ENCODE measurements around the gene SCLY. TPM values are rescaled to one million over a fixed set of nuclear protein-coding genes. Genes with fewer than 3 reads are reported as not detected.
A peak's percentile ranks its signal among the peaks of the same experiment; 100 is the strongest.

Gene SCLY
- total and polyA plus RNA-seq, 7 donors, result 4.6 to 10.1 (median 6.5) TPM

DNA sequence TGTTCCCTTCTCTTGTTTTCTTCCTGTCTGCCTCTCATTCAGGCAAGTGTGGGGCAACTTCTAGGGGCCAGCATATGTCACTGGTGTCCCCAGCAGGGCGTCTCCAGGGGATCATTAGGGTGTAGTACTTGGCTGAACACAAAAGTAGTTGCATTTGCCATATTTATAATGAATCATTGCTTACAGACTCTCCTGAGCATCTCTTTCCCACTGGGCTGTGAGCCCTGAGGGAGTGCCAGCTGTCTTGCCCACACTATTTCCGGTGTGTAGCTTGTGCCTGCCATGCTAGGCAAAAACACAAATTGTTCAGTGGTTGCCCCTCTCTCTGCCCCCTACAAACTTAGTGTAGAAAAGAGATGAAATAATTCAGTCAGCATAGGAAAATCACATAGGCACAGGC, 40.8 kb upstream of the SCLY start:
- H3K27me3 ChIP-seq (ENCODE audit: insufficient read depth in 3 of 3, low read length in 2 of 3), result no peaks in the 10 kb centered on the region
- H3K4me1 ChIP-seq, result peaks cover 11% of the 10 kb centered on the region
- H3K9me3 ChIP-seq, result no peaks in the 10 kb centered on the region
- ATAC-seq, result peak; percentile 55 to 83 (median 69)
- intact Hi-C loops (cut with DNase I), result loop anchor here in 1 of 2 donors (5.0 kb wide), 1 partner anchor 163 kb away; the partner anchor contains the start of gene RAMP1
- no peak overlapping the region for H3K4me3 ChIP-seq
- H3K36me3 ChIP-seq (ENCODE audit: insufficient read depth in 1 of 2, low read depth in 1 of 2), result peaks cover 0 to 22% of the 10 kb centered on the region in 2 donors
- DNase-seq, result no peak
- no peak overlapping the region for H3K27ac ChIP-seq
- TF ChIP-seq, protein P1, sequence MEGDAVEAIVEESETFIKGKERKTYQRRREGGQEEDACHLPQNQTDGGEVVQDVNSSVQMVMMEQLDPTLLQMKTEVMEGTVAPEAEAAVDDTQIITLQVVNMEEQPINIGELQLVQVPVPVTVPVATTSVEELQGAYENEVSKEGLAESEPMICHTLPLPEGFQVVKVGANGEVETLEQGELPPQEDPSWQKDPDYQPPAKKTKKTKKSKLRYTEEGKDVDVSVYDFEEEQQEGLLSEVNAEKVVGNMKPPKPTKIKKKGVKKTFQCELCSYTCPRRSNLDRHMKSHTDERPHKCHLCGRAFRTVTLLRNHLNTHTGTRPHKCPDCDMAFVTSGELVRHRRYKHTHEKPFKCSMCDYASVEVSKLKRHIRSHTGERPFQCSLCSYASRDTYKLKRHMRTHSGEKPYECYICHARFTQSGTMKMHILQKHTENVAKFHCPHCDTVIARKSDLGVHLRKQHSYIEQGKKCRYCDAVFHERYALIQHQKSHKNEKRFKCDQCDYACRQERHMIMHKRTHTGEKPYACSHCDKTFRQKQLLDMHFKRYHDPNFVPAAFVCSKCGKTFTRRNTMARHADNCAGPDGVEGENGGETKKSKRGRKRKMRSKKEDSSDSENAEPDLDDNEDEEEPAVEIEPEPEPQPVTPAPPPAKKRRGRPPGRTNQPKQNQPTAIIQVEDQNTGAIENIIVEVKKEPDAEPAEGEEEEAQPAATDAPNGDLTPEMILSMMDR (IDR thresholded peaks at IDR 0.05), result no peak
- WGBS, 3 donors, result 64 to 89% (median 67%) methylated on average over 2 of the region's 2 CpGs

DNA sequence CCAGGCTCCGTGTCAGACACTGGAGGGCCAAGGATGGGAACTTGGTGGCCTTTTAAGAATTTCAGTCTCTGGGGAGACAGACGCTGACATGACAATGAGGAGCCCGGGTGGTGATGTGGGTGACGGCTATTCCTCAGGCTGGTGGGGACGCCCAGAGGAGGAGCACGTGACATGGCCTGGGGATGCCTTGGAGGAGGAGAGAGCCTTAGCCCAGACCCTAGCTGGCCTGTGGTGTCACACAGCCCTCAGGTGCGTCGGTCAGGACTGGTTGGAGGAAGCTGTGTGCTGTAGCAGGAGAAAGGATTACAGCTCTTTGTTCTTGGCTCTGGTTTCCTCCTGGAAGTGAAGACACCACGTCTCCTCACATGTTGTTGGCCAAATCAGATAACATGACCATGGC, 40.0 kb upstream of the SCLY start:
- no peak overlapping the region for H3K27ac ChIP-seq
- no peaks in the 10 kb centered on the region for H3K9me3 ChIP-seq
- no peaks in the 10 kb centered on the region for H3K27me3 ChIP-seq (ENCODE audit: insufficient read depth in 3 of 3, low read length in 2 of 3)
- H3K4me3 ChIP-seq, result no peak overlapping the region
- no peak for DNase-seq
- ATAC-seq, result peak in 2 of 4 donors; percentile 17 to 35
- intact Hi-C loops (cut with DNase I), result no loop called here
- TF ChIP-seq, protein P1 (IDR thresholded peaks at IDR 0.05), result no peak
- WGBS, 3 donors, result 81 to 93% (median 84%) methylated on average over 9 of the region's 9 CpGs
- peaks cover 11% of the 10 kb centered on the region for H3K4me1 ChIP-seq
- H3K36me3 ChIP-seq (ENCODE audit: insufficient read depth in 1 of 2, low read depth in 1 of 2), result peaks cover 0 to 30% of the 10 kb centered on the region in 2 donors

DNA sequence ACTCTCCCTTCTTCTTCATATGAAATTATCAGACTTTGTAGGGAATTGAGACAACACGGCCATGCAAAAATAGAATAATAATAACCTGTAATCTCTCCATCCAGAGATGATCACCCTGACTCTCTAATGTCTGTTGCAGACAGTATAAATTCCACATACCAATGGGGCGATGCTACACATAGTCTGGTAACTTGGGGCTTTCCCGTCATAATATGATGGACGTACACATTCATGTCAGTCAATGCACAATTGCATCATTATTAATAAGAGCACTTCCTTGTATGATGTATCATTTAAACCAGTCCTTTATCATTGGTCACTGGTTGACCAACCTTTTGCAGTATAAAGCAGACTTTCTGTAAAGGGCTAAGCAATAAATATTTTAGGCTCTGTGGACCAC, 39.5 kb upstream of the SCLY start:
- Histone ChIP-seq H3K27me3 (ENCODE audit: insufficient read depth in 3 of 3, low read length in 2 of 3) (no peaks in the 10 kb centered on the region), H3K9me3 (no peaks in the 10 kb centered on the region), H3K36me3 (ENCODE audit: insufficient read depth in 1 of 2, low read depth in 1 of 2) (peaks cover 0 to 35% of the 10 kb centered on the region in 2 donors), H3K4me1 (peaks cover 11% of the 10 kb centered on the region), H3K27ac (no peak overlapping the region), H3K4me3 (no peak overlapping the region)
- WGBS, 3 donors, result 94 to 97% (median 97%) methylated on average over 4 of the region's 4 CpGs
- DNase-seq, result no peak
- intact Hi-C loops (cut with DNase I), result no loop called here
- TF ChIP-seq, protein P1 (IDR thresholded peaks at IDR 0.05), result no peak
- ATAC-seq, result no peak

DNA sequence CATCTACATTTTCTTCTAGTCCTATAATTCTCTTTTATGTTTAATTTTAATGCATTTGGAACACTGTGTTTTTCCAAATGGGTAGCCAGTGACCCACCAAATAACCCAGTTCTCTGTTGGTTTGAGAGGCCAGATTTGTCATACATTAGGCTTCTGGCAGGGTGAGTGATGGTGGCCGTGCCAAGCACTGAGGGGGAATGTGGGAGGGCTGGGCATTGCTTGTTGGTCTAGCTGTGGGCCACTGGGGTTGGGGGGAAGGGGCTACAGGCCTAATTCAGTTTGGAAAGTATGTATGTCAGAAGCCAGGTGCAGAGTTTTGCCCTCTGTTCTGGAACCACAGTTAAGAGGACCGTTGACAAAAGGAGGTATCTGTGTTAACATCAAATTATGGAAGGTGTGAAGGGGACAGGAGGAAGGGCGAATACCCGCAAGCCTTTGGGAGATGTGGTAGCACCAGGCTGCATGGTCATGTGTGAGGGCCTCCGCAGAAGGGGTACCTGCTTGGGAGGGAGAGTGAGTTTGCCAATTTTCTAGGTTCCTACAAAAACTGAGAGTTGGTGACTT, 38.1 kb upstream of the SCLY start:
- WGBS, 3 donors, result 85 to 90% (median 87%) methylated on average over 5 of the region's 5 CpGs
- Histone ChIP-seq H3K9me3 (no peaks in the 10 kb centered on the region), H3K4me3 (no peak overlapping the region), H3K36me3 (ENCODE audit: insufficient read depth in 1 of 2, low read depth in 1 of 2) (peaks cover 0 to 43% of the 10 kb centered on the region in 2 donors), H3K27me3 (ENCODE audit: insufficient read depth in 3 of 3, low read length in 2 of 3) (no peaks in the 10 kb centered on the region), H3K4me1 (peaks cover 11% of the 10 kb centered on the region), H3K27ac (no peak overlapping the region)
- ATAC-seq, result no peak
- no peak for DNase-seq
- TF ChIP-seq, protein P1 (IDR thresholded peaks at IDR 0.05), result no peak
- intact Hi-C loops (cut with DNase I), result no loop called here

DNA sequence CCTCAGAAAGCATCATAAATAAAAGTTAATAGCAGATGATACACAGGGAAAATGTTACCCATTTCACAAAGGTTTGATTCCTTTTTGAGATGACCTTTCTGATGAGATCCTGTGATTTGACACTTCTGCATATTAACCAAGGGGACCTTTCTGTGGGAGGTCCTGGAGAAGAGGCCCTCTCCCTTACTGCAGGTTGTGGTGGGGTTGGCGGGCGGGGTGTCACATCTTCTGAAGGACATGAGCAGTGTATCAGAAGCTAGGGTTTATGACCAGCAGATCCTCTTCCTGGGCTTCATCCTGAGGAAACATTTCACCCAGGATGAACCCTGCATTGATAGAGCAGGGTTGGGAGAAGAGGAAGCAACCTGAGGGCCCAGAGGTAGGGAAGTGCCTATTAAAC, 37.2 kb upstream of the SCLY start:
- TF ChIP-seq, protein P1 (IDR thresholded peaks at IDR 0.05), result no peak
- no peaks in the 10 kb centered on the region for H3K9me3 ChIP-seq
- ATAC-seq, result no peak
- H3K4me3 ChIP-seq, result no peak overlapping the region
- H3K27me3 ChIP-seq (ENCODE audit: insufficient read depth in 3 of 3, low read length in 2 of 3), result no peaks in the 10 kb centered on the region
- H3K4me1 ChIP-seq, result peaks cover 11% of the 10 kb centered on the region
- WGBS, 3 donors, result 99 to 100% (median 100%) methylated on average over 2 of the region's 2 CpGs
- H3K27ac ChIP-seq, result no peak overlapping the region
- intact Hi-C loops (cut with DNase I), result no loop called here
- peaks cover 0 to 39% of the 10 kb centered on the region in 2 donors for H3K36me3 ChIP-seq (ENCODE audit: insufficient read depth in 1 of 2, low read depth in 1 of 2)
- no peak for DNase-seq

All from psoas muscle (tissue), 8 donors.